NCI-H187 treated with DMSO at 0.1 percent for 48 hours (cell line): ENCODE measurements around the gene TOGARAM2.

Source experiments
- DNase-seq: peaks from one replicate; lab custom pipeline; 2025; lab: John Stamatoyannopoulos, UW

TOGARAM2 gene

GRCh38 chr2:28981016-28981441, at the start of gene TOGARAM2:
TOGARAM2 (plus strand) TSS chr2:28981298; CDS start chr2:28994835, 13,537 bp downstream.
- DNase-seq = no peak

- no peak for DNase-seq
Measured at GRCh38 chr2:28934769-28935168, 46.3 kb upstream of the TOGARAM2 start.

- no peak for DNase-seq
Measured at GRCh38 chr2:28941008-28941407, 40.1 kb upstream of the TOGARAM2 start.

- no peak for DNase-seq
Measured at GRCh38 chr2:28944535-28945248, 36.4 kb upstream of the TOGARAM2 start.

- DNase-seq = no peak
Measured at GRCh38 chr2:28948160-28948559, 32.9 kb upstream of the TOGARAM2 start.

- no peak for DNase-seq
Measured at GRCh38 chr2:28949190-28949589, 31.9 kb upstream of the TOGARAM2 start.

- DNase-seq = no peak
Measured at GRCh38 chr2:28949617-28950305, 31.3 kb upstream of the TOGARAM2 start.

GRCh38 chr2:28950941-28951630, 30.0 kb upstream of the TOGARAM2 start:
- DNase-seq = no peak

- no peak for DNase-seq
Measured at GRCh38 chr2:28951910-28952835, 28.9 kb upstream of the TOGARAM2 start.

GRCh38 chr2:28952836-28953211, 28.3 kb upstream of the TOGARAM2 start:
- DNase-seq = no peak

- DNase-seq = no peak
Measured at GRCh38 chr2:28955467-28955866, 25.6 kb upstream of the TOGARAM2 start.

- DNase-seq = no peak
Measured at GRCh38 chr2:28956415-28956826, 24.7 kb upstream of the TOGARAM2 start.

GRCh38 chr2:28956890-28957289, 24.2 kb upstream of the TOGARAM2 start:
- no peak for DNase-seq

- peak; percentile 41 for DNase-seq
Measured at GRCh38 chr2:28958689-28959088, 22.4 kb upstream of the TOGARAM2 start.

GRCh38 chr2:28960401-28960800, 20.7 kb upstream of the TOGARAM2 start:
- no peak for DNase-seq

GRCh38 chr2:28962505-28962904, 18.6 kb upstream of the TOGARAM2 start:
- no peak for DNase-seq

- DNase-seq = no peak
Measured at GRCh38 chr2:28970464-28971160, 10.5 kb upstream of the TOGARAM2 start.

- no peak for DNase-seq
Measured at GRCh38 chr2:28972778-28973335, 8.2 kb upstream of the TOGARAM2 start.

GRCh38 chr2:28974252-28974651, 6.8 kb upstream of the TOGARAM2 start:
- DNase-seq = no peak

- DNase-seq = no peak
Measured at GRCh38 chr2:28975671-28976070, 5.4 kb upstream of the TOGARAM2 start.

GRCh38 chr2:28976584-28976983, 4.5 kb upstream of the TOGARAM2 start:
- DNase-seq = no peak
